ENCODE measurements around the gene PARD6B. TPM values are rescaled to one million over a fixed set of nuclear protein-coding genes. Genes with fewer than 3 reads are reported as not detected.
"Not testable (repeated sequence)": the region's sequence is repeated elsewhere in the genome, so short reads cannot be mapped to it uniquely, and the experiment has no call there.

Gene PARD6B
- total RNA-seq, 5 donors from 2014 or later (not counting 1 experiment from before 2014, with no cell fraction given) = 5.9 to 12.4 (median 9.4) TPM

- no peak for ATAC-seq (replicated peaks in 1 of 4)
- Mint-ChIP-seq H3K4me1 (peaks cover 17 to 32% (median 26%) of the 10 kb centered on the region in 3 donors), H3K4me3 (no peak overlapping the region), H3K9me3 (no peaks in the 10 kb centered on the region), H3K27ac (no peak overlapping the region), H3K36me3 (peaks cover 8% of the 10 kb centered on the region), H3K27me3 (no peaks in the 10 kb centered on the region)
- DNase-seq = no peak
- Histone ChIP-seq H3K4me3 (ENCODE audit: control insufficient read depth in 1 of 2, extremely low read depth in 1 of 2, low read length in 1 of 2) (no peak overlapping the region), H3K27me3 (replicated peaks in 1 of 2; ENCODE audit: control insufficient read depth in 2 of 2, extremely low read depth in 1 of 2, insufficient read depth in 2 of 2, low read length in 1 of 2) (no peaks in the 10 kb centered on the region), H3K4me1 (ENCODE audit: control insufficient read depth in 1 of 2, extremely low read depth in 1 of 2, insufficient read depth in 2 of 2, low read length in 2 of 2) (peaks cover 2 to 11% of the 10 kb centered on the region in 2 experiments), H3K9me3 (no peaks in the 10 kb centered on the region), H3K36me3 (ENCODE audit: control insufficient read depth in 2 of 2, extremely low read depth in 1 of 2, insufficient read depth in 1 of 2, low read length in 1 of 2) (no peaks in the 10 kb centered on the region), H3K27ac (ENCODE audit: low read length) (no peak overlapping the region)
- CTCF ChIA-PET = interaction anchor here in 1 of 2 donors (0.6 kb wide), 1 partner anchor 50 kb away, joined by 3 read pairs; no protein-coding TSS in a partner anchor
- POLR2A ChIA-PET = interaction anchor here in 1 of 2 donors (0.6 kb wide), 1 partner anchor 608 kb away, joined by 5 read pairs; no protein-coding TSS in a partner anchor
- 96% methylated on average over 10 of the region's 13 CpGs for WGBS (ENCODE audit: insufficient coverage)
Measured at GRCh38 chr20:50799176-50799889, 68.0 kb downstream of the PARD6B start.

DNA sequence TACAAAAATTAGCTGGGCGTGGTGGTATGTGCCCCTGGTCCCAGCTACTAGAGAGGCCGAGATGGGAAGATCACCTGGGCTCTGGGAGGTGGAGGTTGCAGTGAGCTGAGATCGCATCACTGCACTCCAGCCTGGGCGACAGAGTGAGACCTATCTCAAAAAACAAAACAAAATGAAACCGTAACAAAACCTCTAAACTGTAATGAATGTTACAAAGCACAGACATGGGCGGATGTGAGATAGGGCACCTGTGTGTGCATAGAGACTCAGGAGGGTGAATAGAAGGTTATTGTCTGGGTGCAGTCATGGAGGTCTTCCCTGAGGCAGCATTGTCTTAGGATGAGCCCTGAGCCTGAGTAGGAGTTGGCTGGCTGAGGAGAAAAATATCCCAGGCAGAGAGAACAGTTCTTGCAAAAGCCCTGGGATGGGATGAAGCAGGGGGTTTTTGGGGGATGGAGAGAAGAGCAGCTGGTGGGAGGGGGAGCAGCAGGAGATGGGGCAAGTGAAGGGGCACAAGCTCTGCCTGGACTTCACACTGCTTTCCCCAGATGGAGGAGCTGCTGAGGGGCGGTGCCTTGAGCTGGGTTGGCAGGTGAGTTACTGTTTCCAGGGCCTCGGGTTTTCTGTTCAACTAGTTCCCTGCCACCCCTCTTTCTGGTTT is 68.6 kb downstream of the PARD6B start:
- no peaks in the 10 kb centered on the region for H3K27me3 ChIP-seq (replicated peaks in 1 of 2; ENCODE audit: control insufficient read depth in 2 of 2, extremely low read depth in 1 of 2, insufficient read depth in 2 of 2, low read length in 1 of 2)
- DNase-seq (no peak), ATAC-seq (replicated peaks in 1 of 4) (no peak)
- ChIA-PET CTCF (interaction anchor here in 1 of 2 donors (0.6 kb wide), 1 partner anchor 51 kb away, joined by 3 read pairs; no protein-coding TSS in a partner anchor), POLR2A (interaction anchor here in 1 of 2 donors (0.6 kb wide), 1 partner anchor 129 kb away, joined by 3 read pairs; no protein-coding TSS in a partner anchor)
- Mint-ChIP-seq H3K4me3 (no peak overlapping the region), H3K27ac (peak overlapping the region; percentile 44 to 63), H3K9me3 (no peaks in the 10 kb centered on the region), H3K27me3 (no peaks in the 10 kb centered on the region), H3K36me3 (peaks cover 8% of the 10 kb centered on the region), H3K4me1 (peaks cover 24 to 38% (median 32%) of the 10 kb centered on the region in 3 donors)
- no peaks in the 10 kb centered on the region for H3K36me3 ChIP-seq (ENCODE audit: control insufficient read depth in 2 of 2, extremely low read depth in 1 of 2, insufficient read depth in 1 of 2, low read length in 1 of 2)
- no peak overlapping the region for H3K27ac ChIP-seq (ENCODE audit: low read length)
- H3K4me1 ChIP-seq (ENCODE audit: control insufficient read depth in 1 of 2, extremely low read depth in 1 of 2, insufficient read depth in 2 of 2, low read length in 2 of 2) = peaks cover 7 to 14% of the 10 kb centered on the region in 2 experiments
- H3K9me3 ChIP-seq = no peaks in the 10 kb centered on the region
- WGBS (ENCODE audit: insufficient coverage) = 92% methylated on average over 2 of the region's 8 CpGs
- no peak overlapping the region for H3K4me3 ChIP-seq (ENCODE audit: control insufficient read depth in 1 of 2, extremely low read depth in 1 of 2, low read length in 1 of 2)

- ChIA-PET POLR2A (interaction anchor here in 1 of 2 donors (0.6 kb wide), 1 partner anchor 128 kb away, joined by 3 read pairs; no protein-coding TSS in a partner anchor), CTCF (interaction anchor here in 1 of 2 donors (0.6 kb wide), 1 partner anchor 106 kb away, joined by 10 read pairs; no protein-coding TSS in a partner anchor)
- not testable (repeated sequence) for H3K9me3 Mint-ChIP-seq; H3K4me3 ChIP-seq (ENCODE audit: control insufficient read depth in 1 of 2, extremely low read depth in 1 of 2, low read length in 1 of 2); H3K9me3 ChIP-seq; ATAC-seq (replicated peaks in 1 of 4); H3K27me3 Mint-ChIP-seq; H3K27ac ChIP-seq (ENCODE audit: low read length); H3K4me3 Mint-ChIP-seq; H3K36me3 ChIP-seq (ENCODE audit: control insufficient read depth in 2 of 2, extremely low read depth in 1 of 2, insufficient read depth in 1 of 2, low read length in 1 of 2); DNase-seq; H3K36me3 Mint-ChIP-seq; H3K27me3 ChIP-seq (replicated peaks in 1 of 2; ENCODE audit: control insufficient read depth in 2 of 2, extremely low read depth in 1 of 2, insufficient read depth in 2 of 2, low read length in 1 of 2)
- peak overlapping the region in 1 of 2 donors; percentile 54 for H3K27ac Mint-ChIP-seq
- H3K4me1 ChIP-seq (ENCODE audit: control insufficient read depth in 1 of 2, extremely low read depth in 1 of 2, insufficient read depth in 2 of 2, low read length in 2 of 2) = peaks cover 7 to 21% of the 10 kb centered on the region in 2 experiments
- H3K4me1 Mint-ChIP-seq = peaks cover 27 to 43% (median 37%) of the 10 kb centered on the region in 3 donors
- 94% methylated on average over 8 of the region's 13 CpGs for WGBS (ENCODE audit: insufficient coverage)
Measured at GRCh38 chr20:50800986-50801746, 69.8 kb downstream of the PARD6B start.

DNA sequence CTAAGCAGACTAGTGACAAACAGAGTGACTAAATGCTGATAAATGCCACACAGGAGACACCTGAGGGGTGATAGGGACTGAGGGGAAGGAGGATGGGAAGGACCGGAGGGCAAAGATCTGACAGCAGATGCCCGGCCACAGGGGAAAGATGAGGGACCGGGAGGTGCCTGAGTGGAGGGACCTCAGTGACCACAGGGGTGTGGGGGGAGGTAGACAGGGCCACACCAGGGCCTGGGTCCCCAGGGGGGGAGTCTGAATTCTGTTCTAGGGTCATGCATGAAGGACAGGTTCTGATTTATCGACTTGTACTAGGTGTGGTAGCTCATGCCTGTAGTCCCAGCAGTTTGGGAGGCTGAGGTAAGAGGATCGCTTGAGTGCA is 70.4 kb downstream of the PARD6B start:
- no peak for ATAC-seq (replicated peaks in 1 of 4)
- no peak overlapping the region for H3K4me3 Mint-ChIP-seq
- no peaks in the 10 kb centered on the region for H3K27me3 Mint-ChIP-seq
- peaks cover 8% of the 10 kb centered on the region for H3K36me3 Mint-ChIP-seq
- peaks cover 30 to 45% (median 40%) of the 10 kb centered on the region in 3 donors for H3K4me1 Mint-ChIP-seq
- H3K9me3 ChIP-seq = no peaks in the 10 kb centered on the region
- H3K36me3 ChIP-seq (ENCODE audit: control insufficient read depth in 2 of 2, extremely low read depth in 1 of 2, insufficient read depth in 1 of 2, low read length in 1 of 2) = no peaks in the 10 kb centered on the region
- H3K4me1 ChIP-seq (ENCODE audit: control insufficient read depth in 1 of 2, extremely low read depth in 1 of 2, insufficient read depth in 2 of 2, low read length in 2 of 2) = peaks cover 7 to 22% of the 10 kb centered on the region in 2 experiments
- H3K9me3 Mint-ChIP-seq = no peaks in the 10 kb centered on the region
- ChIA-PET CTCF (interaction anchor here in 1 of 2 donors (0.6 kb wide), 2 partner anchors 105 to 311 kb away, joined by 8 to 10 read pairs; no protein-coding TSS in a partner anchor), POLR2A (no interaction called here)
- no peak overlapping the region for H3K4me3 ChIP-seq (ENCODE audit: control insufficient read depth in 1 of 2, extremely low read depth in 1 of 2, low read length in 1 of 2)
- peak overlapping the region; percentile 54 to 66 for H3K27ac Mint-ChIP-seq
- H3K27me3 ChIP-seq (replicated peaks in 1 of 2; ENCODE audit: control insufficient read depth in 2 of 2, extremely low read depth in 1 of 2, insufficient read depth in 2 of 2, low read length in 1 of 2) = no peaks in the 10 kb centered on the region
- 97% methylated on average over 5 of the region's 5 CpGs for WGBS (ENCODE audit: insufficient coverage)
- H3K27ac ChIP-seq (ENCODE audit: low read length) = no peak overlapping the region
- DNase-seq = no peak

GRCh38 chr20:50802289-50802688 is 70.9 kb downstream of the PARD6B start:
- Histone ChIP-seq H3K9me3 (no peaks in the 10 kb centered on the region), H3K36me3 (ENCODE audit: control insufficient read depth in 2 of 2, extremely low read depth in 1 of 2, insufficient read depth in 1 of 2, low read length in 1 of 2) (no peaks in the 10 kb centered on the region), H3K4me1 (ENCODE audit: control insufficient read depth in 1 of 2, extremely low read depth in 1 of 2, insufficient read depth in 2 of 2, low read length in 2 of 2) (peaks cover 7 to 21% of the 10 kb centered on the region in 2 experiments), H3K27ac (ENCODE audit: low read length) (no peak overlapping the region), H3K4me3 (ENCODE audit: control insufficient read depth in 1 of 2, extremely low read depth in 1 of 2, low read length in 1 of 2) (no peak overlapping the region), H3K27me3 (replicated peaks in 1 of 2; ENCODE audit: control insufficient read depth in 2 of 2, extremely low read depth in 1 of 2, insufficient read depth in 2 of 2, low read length in 1 of 2) (no peaks in the 10 kb centered on the region)
- ChIA-PET CTCF (interaction anchor here in 1 of 2 donors (0.6 kb wide), 1 partner anchor 312 kb away, joined by 8 read pairs; no protein-coding TSS in a partner anchor), POLR2A (interaction anchor here in 1 of 2 donors (0.7 kb wide), 1 partner anchor 11 kb away, joined by 3 read pairs; no protein-coding TSS in a partner anchor)
- Mint-ChIP-seq H3K4me1 (peaks cover 30 to 41% (median 35%) of the 10 kb centered on the region in 3 donors), H3K4me3 (no peak overlapping the region), H3K9me3 (no peaks in the 10 kb centered on the region), H3K27ac (no peak overlapping the region), H3K36me3 (peaks cover 8% of the 10 kb centered on the region), H3K27me3 (no peaks in the 10 kb centered on the region)
- DNase-seq (no peak), ATAC-seq (replicated peaks in 1 of 4) (no peak)
- WGBS (ENCODE audit: insufficient coverage) = 94% methylated on average over 5 of the region's 8 CpGs

Data from T-cell (primary cell).